GM23338 (cell line): Measurements from ENCODE around the gene SNCA. TPM values are rescaled to one million over a fixed set of nuclear protein-coding genes. Genes with fewer than 3 reads are reported as not detected.

Experiments used
- ATAC-seq: fragments of 200-7000 bp; cut with Tn5 transposase; 3 replicates; pipeline ENCODE4 v1.9.1; 2020
- DNase-seq: peaks from one replicate; pipeline ENCODE4 v3.0.0-alpha.2; 2015; ENCODE audit warnings: low spot score
- H2AFZ ChIP-seq: fragments of 200-600 bp; sonication (generic); 2 replicates; pipeline ENCODE4 v1.8.0; 2016; ENCODE audit warnings: antibody characterized with exemption, mild to moderate bottlenecking, moderate library complexity
- H3F3A ChIP-seq: fragments of 200-600 bp; sonication (generic); replicated peaks from 2 replicates; pipeline ENCODE4 v1.8.0; 2017; ENCODE audit warnings: antibody characterized with exemption, mixed run types, low read depth
- H3K27ac ChIP-seq: fragments of 200-600 bp; sonication (generic); 2 replicates; pipeline ENCODE4 v1.6.1; 2016; ENCODE audit warnings: low read depth
- H3K27me3 ChIP-seq: fragments of 200-600 bp; sonication (generic); 2 replicates; pipeline ENCODE4 v1.8.0; 2016; ENCODE audit warnings: mild to moderate bottlenecking, mixed run types, moderate library complexity; ENCODE audit not compliant: insufficient read depth
- H3K36me3 ChIP-seq: fragments of 200-600 bp; sonication (generic); 2 replicates; pipeline ENCODE4 v1.8.0; 2016; ENCODE audit warnings: mild to moderate bottlenecking; ENCODE audit not compliant: insufficient read depth
- H3K4me1 ChIP-seq: fragments of 200-600 bp; sonication (generic); 2 replicates; pipeline ENCODE4 v1.8.0; 2016; ENCODE audit warnings: mild to moderate bottlenecking, moderate library complexity; ENCODE audit not compliant: insufficient read depth
- H3K4me2 ChIP-seq: fragments of 200-600 bp; sonication (generic); 2 replicates; pipeline ENCODE4 v1.7.1; 2017; ENCODE audit warnings: mixed run types
- H3K4me3 ChIP-seq: fragments of 200-600 bp; sonication (generic); 2 replicates; pipeline ENCODE4 v1.6.1; 2016; ENCODE audit warnings: mixed run types
- H3K79me2 ChIP-seq: fragments of 200-600 bp; sonication (generic); replicated peaks from 2 replicates; pipeline ENCODE4 v1.8.0; 2017; ENCODE audit warnings: mild to moderate bottlenecking; ENCODE audit not compliant: insufficient read depth
- H3K9me2 ChIP-seq: fragments of 200-600 bp; sonication (generic); 2 replicates; pipeline ENCODE4 v1.8.0; 2017; ENCODE audit not compliant: insufficient read depth
- H4K20me1 ChIP-seq: fragments of 200-600 bp; sonication (generic); replicated peaks from 2 replicates; pipeline ENCODE4 v1.8.0; 2017; ENCODE audit warnings: mild to moderate bottlenecking; ENCODE audit not compliant: insufficient read depth
- H3K27ac Mint-ChIP-seq: 2 replicates; pipeline ENCODE4 v1.8.0; 2020; ENCODE audit warnings: inconsistent platforms, mild to moderate bottlenecking, moderate library complexity, mixed read lengths
- H3K27me3 Mint-ChIP-seq: 3 replicates; pipeline ENCODE4 v1.8.0; 2022; ENCODE audit warnings: low read depth, mild to moderate bottlenecking, moderate library complexity, mixed read lengths, inconsistent platforms; ENCODE audit not compliant: insufficient read depth, poor library complexity
- H3K36me3 Mint-ChIP-seq: 3 replicates; pipeline ENCODE4 v1.8.0; 2021; ENCODE audit warnings: low read depth, mild to moderate bottlenecking, inconsistent platforms, moderate library complexity, mixed read lengths
- H3K4me1 Mint-ChIP-seq: 3 replicates; pipeline ENCODE4 v1.8.0; 2020; ENCODE audit warnings: mild to moderate bottlenecking, inconsistent platforms, mixed read lengths
- H3K4me3 Mint-ChIP-seq: 3 replicates; pipeline ENCODE4 v1.8.0; 2021; ENCODE audit warnings: moderate library complexity, mild to moderate bottlenecking, inconsistent platforms, mixed read lengths
- H3K9me3 Mint-ChIP-seq: 3 replicates; pipeline ENCODE4 v1.8.0; 2020; ENCODE audit warnings: moderate library complexity, mild to moderate bottlenecking, inconsistent platforms, mixed read lengths
- CREB1 ChIP-seq: fragments of 250-450 bp; sonication (Bioruptor Pico); IDR thresholded peaks from 2 replicates; pipeline ENCODE4 v1.5.0; 2020; ENCODE audit warnings: low read depth, mild to moderate bottlenecking, moderate library complexity
- CTCF ChIP-seq, 2 experiments: fragments of 200-600 bp in 1 of 2; sonication (generic) in 1 of 2; conservative IDR thresholded peaks; 2 replicates each; pipeline versions ENCODE4 v1.5.1 to v1.6.1; 2016 to 2017; ENCODE audit warnings: antibody characterized with exemption in 2 of 2, low read depth in 2 of 2, mild to moderate bottlenecking in 2 of 2, moderate library complexity in 1 of 2
- ETS1 ChIP-seq: IDR thresholded peaks from 2 replicates; pipeline ENCODE4 v1.6.1; 2016; ENCODE audit warnings: antibody characterized with exemption
- EZH2 ChIP-seq: fragments of 200-600 bp; sonication (generic); IDR thresholded peaks from one replicate; pipeline ENCODE4 v1.8.0; 2017; ENCODE audit warnings: antibody characterized with exemption, mild to moderate bottlenecking, low read depth; ENCODE audit not compliant: unreplicated experiment
- EZH2phosphoT487 ChIP-seq: fragments of 200-600 bp; sonication (generic); IDR thresholded peaks from one replicate; pipeline ENCODE4 v1.8.1; 2018; ENCODE audit warnings: antibody characterized with exemption; ENCODE audit not compliant: unreplicated experiment
- JUNB ChIP-seq: IDR thresholded peaks from one replicate; pipeline ENCODE4 v1.6.1; 2016; ENCODE audit warnings: antibody characterized with exemption; ENCODE audit not compliant: unreplicated experiment
- NANOG ChIP-seq: IDR thresholded peaks from 2 replicates; pipeline ENCODE4 v1.6.1; 2016; ENCODE audit warnings: antibody characterized with exemption, borderline replicate concordance
- POLR2AphosphoS5 ChIP-seq: IDR thresholded peaks from 2 replicates; pipeline ENCODE4 v1.6.1; 2016; ENCODE audit warnings: antibody characterized with exemption, low read depth
- REST ChIP-seq: IDR thresholded peaks from one replicate; pipeline ENCODE4 v1.6.1; 2018; ENCODE audit warnings: antibody characterized with exemption; ENCODE audit not compliant: unreplicated experiment
- STAT1 ChIP-seq: IDR thresholded peaks from one replicate; pipeline ENCODE4 v1.6.1; 2016; ENCODE audit warnings: antibody characterized with exemption; ENCODE audit not compliant: unreplicated experiment
- ZNF114 ChIP-seq: fragments of 250-450 bp; sonication (Bioruptor Pico); IDR thresholded peaks from 2 replicates; pipeline ENCODE4 v1.5.0; 2020; ENCODE audit warnings: mild to moderate bottlenecking, moderate library complexity
- ZNF331 ChIP-seq: fragments of 250-450 bp; sonication (Bioruptor Pico); IDR thresholded peaks from 2 replicates; pipeline ENCODE4 v1.5.0; 2020; ENCODE audit warnings: low read depth, mild to moderate bottlenecking, moderate library complexity
- ZNF462 ChIP-seq: fragments of 250-450 bp; sonication (Bioruptor Pico); IDR thresholded peaks from 2 replicates; pipeline ENCODE4 v1.5.0; 2020; ENCODE audit warnings: mild to moderate bottlenecking, moderate library complexity
- polyA plus RNA-seq: library from polyadenylated mRNA; unstranded; fragments of >200 nt; fragmentation: Nextera tagmentation; extraction: Ambion mirVana; gene quantifications from 2 replicates; pipeline ENCODE4 v1.2.1, GENCODE V29; 2016
- total RNA-seq: library from RNA; depleted of rRNA; stranded (reverse); fragments of >200 nt; shearing (Covaris generic); gene quantifications from 2 replicates; pipeline ENCODE4 v1.2.3, GENCODE V29; 2014

SNCA gene
- total and polyA plus RNA-seq, 2 experiments from 2014 or later, result 15.6 to 31.1 TPM

GRCh38 chr4:89800012-89800516 is 36.9 kb downstream of the SNCA start:
- Histone ChIP-seq H3K79me2 (no peaks in the 10 kb centered on the region), H3K36me3 (no peaks in the 10 kb centered on the region), H3F3A (no peaks in the 10 kb centered on the region), H2AFZ (no peak overlapping the region), H3K4me2 (no peak overlapping the region), H3K4me3 (no peak overlapping the region), H3K9me2 (no peaks in the 10 kb centered on the region), H3K27me3 (no peaks in the 10 kb centered on the region), H4K20me1 (no peaks in the 10 kb centered on the region), H3K4me1 (no peaks in the 10 kb centered on the region), H3K27ac (no peak overlapping the region)
- ATAC-seq, result no peak
- DNase-seq, result no peak
- Mint-ChIP-seq H3K27me3 (no peaks in the 10 kb centered on the region), H3K4me3 (no peak overlapping the region), H3K36me3 (no peaks in the 10 kb centered on the region), H3K9me3 (no peaks in the 10 kb centered on the region), H3K4me1 (no peaks in the 10 kb centered on the region), H3K27ac (no peak overlapping the region)
- TF ChIP-seq JUNB, result no peak
- no peak for TF ChIP-seq ZNF114
- TF ChIP-seq ZNF462 (CRISPR knock-in tag), result no peak
- no peak for TF ChIP-seq ZNF331 (CRISPR knock-in tag)
- TF ChIP-seq CREB1 (CRISPR knock-in tag), result no peak
- TF ChIP-seq ETS1, result no peak
- TF ChIP-seq STAT1, result no peak
- TF ChIP-seq EZH2, result no peak
- TF ChIP-seq REST, result no peak
- no peak for TF ChIP-seq EZH2phosphoT487
- TF ChIP-seq NANOG, result no peak
- TF ChIP-seq CTCF (conservative IDR thresholded peaks at IDR 0.05; ENCODE audit: low read depth in 2 of 2), result no peak
- no peak for TF ChIP-seq POLR2AphosphoS5
